DOHH2 (cell line): ENCODE data around the gene TCF12.
A peak's percentile ranks its signal among the peaks of the same experiment; 100 is the strongest.

Experiments used
- CTCF ChIP-seq: fragments of 200-600 bp; sonication (generic); IDR thresholded peaks from one replicate; pipeline ENCODE4 v1.5.1; 2014; ENCODE audit warnings: antibody characterized with exemption, mild to moderate bottlenecking, low read depth, low read length; ENCODE audit not compliant: poor library complexity, severe bottlenecking
- EZH2phosphoT487 ChIP-seq: fragments of 200-600 bp; sonication (generic); IDR thresholded peaks from 2 replicates; pipeline ENCODE4 v1.6.1; 2017; ENCODE audit warnings: borderline replicate concordance, mild to moderate bottlenecking, antibody characterized with exemption, low read length, moderate library complexity, mixed read lengths

GRCh38 chr15:57213862-57214261 is 295.4 kb downstream of the TCF12 start:
- peak; percentile 54 for TF ChIP-seq CTCF
- TF ChIP-seq EZH2phosphoT487: no peak
